ENCODE data around the gene ESRRG.

The ESRRG gene

GRCh38 chr1:216702170-216702569 is 21.1 kb downstream of the ESRRG start:
- DNase-seq, result peak in 2 of 3 donors; percentile 26 to 31

- DNase-seq, result no peak
These were observed 22.4 kb downstream of the ESRRG start for GRCh38 chr1:216700779-216701178.

- DNase-seq, result no peak
These were observed 31.5 kb downstream of the ESRRG start for GRCh38 chr1:216691710-216692109.

- no peak for DNase-seq
These were observed 32.6 kb downstream of the ESRRG start for GRCh38 chr1:216690603-216691002.

- no peak for DNase-seq
These were observed 35.0 kb downstream of the ESRRG start for GRCh38 chr1:216688127-216688657.

GRCh38 chr1:216686860-216687766 is 36.1 kb downstream of the ESRRG start:
- no peak for DNase-seq

- no peak for DNase-seq
These were observed 40.5 kb downstream of the ESRRG start for GRCh38 chr1:216682752-216683151.

GRCh38 chr1:216679108-216679507 is 44.1 kb downstream of the ESRRG start:
- no peak for DNase-seq

- no peak for DNase-seq
These were observed 52.9 kb downstream of the ESRRG start for GRCh38 chr1:216670118-216670883.

GRCh38 chr1:216666441-216666840 is 56.8 kb downstream of the ESRRG start:
- no peak for DNase-seq

- no peak for DNase-seq
These were observed 57.4 kb downstream of the ESRRG start for GRCh38 chr1:216665856-216666255.

GRCh38 chr1:216665406-216665805 is 57.8 kb downstream of the ESRRG start:
- DNase-seq, result peak; percentile 10 to 39 (median 30)

GRCh38 chr1:216662681-216663080 is 60.5 kb downstream of the ESRRG start:
- DNase-seq, result no peak

GRCh38 chr1:216660561-216660960 is 62.7 kb downstream of the ESRRG start:
- no peak for DNase-seq

GRCh38 chr1:216653001-216653400 is 70.2 kb downstream of the ESRRG start:
- DNase-seq, result no peak

- no peak for DNase-seq
These were observed 71.3 kb downstream of the ESRRG start for GRCh38 chr1:216651826-216652418.

GRCh38 chr1:216643176-216643575 is 80.1 kb downstream of the ESRRG start:
- no peak for DNase-seq

- no peak for DNase-seq
These were observed 81.4 kb downstream of the ESRRG start for GRCh38 chr1:216641669-216642460.

- DNase-seq, result no peak
These were observed 83.1 kb downstream of the ESRRG start for GRCh38 chr1:216640100-216640499.

- no peak for DNase-seq
These were observed 90.2 kb downstream of the ESRRG start for GRCh38 chr1:216632980-216633379.

GRCh38 chr1:216630532-216630931 is 92.7 kb downstream of the ESRRG start:
- no peak for DNase-seq

GRCh38 chr1:216627252-216627651 is 96.0 kb downstream of the ESRRG start:
- DNase-seq, result no peak
